ENCODE results near the gene PRELID2.
"Not testable (repeated sequence)": the region's sequence is repeated elsewhere in the genome, so short reads cannot be mapped to it uniquely, and the experiment has no call there.

The PRELID2 gene

DNA sequence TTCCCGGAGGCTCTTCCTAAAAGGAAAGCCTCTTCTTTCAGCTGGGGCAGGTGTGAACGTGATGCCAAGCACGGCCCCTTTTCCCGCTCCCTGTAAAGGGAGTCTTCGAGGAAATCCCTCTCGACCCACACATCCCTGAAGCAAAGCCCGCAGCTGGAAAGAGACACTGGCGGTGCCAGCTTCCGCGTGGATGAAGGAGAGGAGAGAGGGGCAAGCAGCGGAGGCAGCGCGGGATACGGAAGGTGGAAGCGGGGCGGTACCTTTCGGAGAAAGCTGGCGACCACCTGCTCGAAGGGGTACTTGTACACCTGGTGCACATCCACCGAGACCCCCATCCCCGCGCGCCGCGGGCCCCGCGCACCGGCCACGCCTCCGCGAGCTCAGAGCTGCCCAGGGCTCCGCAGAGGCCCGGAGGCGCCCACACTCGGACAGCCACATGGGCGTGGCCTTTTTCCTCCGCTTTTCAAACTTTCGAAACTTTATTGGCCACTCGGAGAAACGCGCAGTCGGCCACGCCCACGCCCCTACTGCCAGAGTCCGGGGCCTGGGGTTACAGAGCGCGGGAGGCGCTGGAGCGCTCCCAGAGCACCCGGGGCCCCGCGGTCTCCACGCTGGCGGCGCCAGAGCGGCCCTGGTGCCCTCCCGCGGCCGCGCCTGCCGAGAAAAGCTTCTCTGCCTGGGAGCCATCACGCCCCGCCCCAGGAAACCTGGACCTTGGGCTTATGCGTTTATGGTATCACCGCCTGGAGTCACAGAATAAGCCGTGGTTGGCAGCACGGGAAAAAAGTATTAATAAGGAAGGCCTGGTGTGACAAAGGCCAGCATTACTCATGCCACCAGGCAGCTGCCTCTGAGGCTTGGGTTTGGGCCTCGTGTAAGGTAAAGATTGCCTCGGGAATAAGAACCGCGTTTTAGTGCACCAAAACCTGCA is at the start of gene PRELID2:
Gene PRELID2 (minus strand): TSS at position 426 of the 931 bp plus-strand sequence. CDS start 91 bp downstream, at position 335.
- H3K4me3 Mint-ChIP-seq: peak within 1 kb of the TSS; percentile 63
- H3K36me3 Mint-ChIP-seq (ENCODE audit: low read depth): no peaks in the 10 kb centered on the region
- no peaks in the 10 kb centered on the region for H3K9me3 Mint-ChIP-seq
- H3K27me3 Mint-ChIP-seq: peaks cover 25% of the 10 kb centered on the region
- DNase-seq: peak; percentile 68
- H3K27ac Mint-ChIP-seq: no peak within 1 kb of the TSS
- peaks cover 11% of the 10 kb centered on the region for H3K4me1 Mint-ChIP-seq (ENCODE audit: low read depth)

DNA sequence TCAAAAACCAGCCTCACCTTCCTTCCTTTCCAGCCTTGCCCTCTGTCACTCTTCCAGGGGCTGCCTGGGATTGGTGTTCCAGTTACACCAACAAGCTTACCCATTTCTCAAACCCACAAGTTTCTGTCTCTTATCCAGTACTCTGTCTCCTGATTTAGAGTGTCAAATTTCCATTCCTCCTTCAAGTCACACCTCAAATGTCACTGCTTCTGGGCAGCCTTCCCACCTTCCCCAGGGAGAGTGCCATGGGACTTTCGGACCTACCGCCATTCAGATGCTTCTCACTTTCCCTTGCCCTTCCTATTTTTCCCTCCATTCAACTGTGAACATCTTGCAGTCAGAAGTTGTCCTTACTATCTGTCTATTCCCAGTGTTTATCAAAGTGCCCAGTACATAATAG is 39.6 kb upstream of the PRELID2 start:
- no peaks in the 10 kb centered on the region for H3K4me1 Mint-ChIP-seq (ENCODE audit: low read depth)
- H3K36me3 Mint-ChIP-seq (ENCODE audit: low read depth): no peaks in the 10 kb centered on the region
- peaks cover 36% of the 10 kb centered on the region for H3K27me3 Mint-ChIP-seq
- H3K4me3 Mint-ChIP-seq: no peak overlapping the region
- no peak overlapping the region for H3K27ac Mint-ChIP-seq
- no peak for DNase-seq
- H3K9me3 Mint-ChIP-seq: no peaks in the 10 kb centered on the region

GRCh38 chr5:145872914-145873313 is 37.8 kb upstream of the PRELID2 start, which contains the start of gene GRXCR2:
TSS of gene GRXCR2 (minus strand) at chr5:145873014. CDS start at chr5:145872968, 46 bp downstream.
- no peaks in the 10 kb centered on the region for H3K4me1 Mint-ChIP-seq (ENCODE audit: low read depth)
- peaks cover 27% of the 10 kb centered on the region for H3K27me3 Mint-ChIP-seq
- DNase-seq: no peak
- no peaks in the 10 kb centered on the region for H3K9me3 Mint-ChIP-seq
- no peak within 1 kb of the TSS for H3K27ac Mint-ChIP-seq
- H3K4me3 Mint-ChIP-seq: no peak within 1 kb of the TSS
- no peaks in the 10 kb centered on the region for H3K36me3 Mint-ChIP-seq (ENCODE audit: low read depth)

GRCh38 chr5:145872486-145872885 is 37.3 kb upstream of the PRELID2 start:
- no peaks in the 10 kb centered on the region for H3K4me1 Mint-ChIP-seq (ENCODE audit: low read depth)
- no peak for DNase-seq
- H3K27ac Mint-ChIP-seq: no peak overlapping the region
- H3K27me3 Mint-ChIP-seq: peaks cover 27% of the 10 kb centered on the region
- no peaks in the 10 kb centered on the region for H3K36me3 Mint-ChIP-seq (ENCODE audit: low read depth)
- H3K4me3 Mint-ChIP-seq: no peak overlapping the region
- no peaks in the 10 kb centered on the region for H3K9me3 Mint-ChIP-seq

GRCh38 chr5:145869753-145870152 is 34.6 kb upstream of the PRELID2 start:
- Mint-ChIP-seq H3K27ac (no peak overlapping the region), H3K4me3 (no peak overlapping the region), H3K9me3 (no peaks in the 10 kb centered on the region), H3K4me1 (ENCODE audit: low read depth) (no peaks in the 10 kb centered on the region), H3K36me3 (ENCODE audit: low read depth) (no peaks in the 10 kb centered on the region), H3K27me3 (peaks cover 29% of the 10 kb centered on the region)
- no peak for DNase-seq

- Mint-ChIP-seq H3K27me3 (peaks cover 27% of the 10 kb centered on the region), H3K27ac (no peak overlapping the region), H3K36me3 (ENCODE audit: low read depth) (no peaks in the 10 kb centered on the region), H3K4me1 (ENCODE audit: low read depth) (no peaks in the 10 kb centered on the region), H3K9me3 (peaks cover 3% of the 10 kb centered on the region), H3K4me3 (no peak overlapping the region)
- DNase-seq: no peak
Measured at GRCh38 chr5:145867806-145868205, 32.7 kb upstream of the PRELID2 start.

GRCh38 chr5:145864432-145864831 is 29.3 kb upstream of the PRELID2 start:
- H3K9me3 Mint-ChIP-seq; H3K36me3 Mint-ChIP-seq (ENCODE audit: low read depth); DNase-seq; H3K4me1 Mint-ChIP-seq (ENCODE audit: low read depth); H3K4me3 Mint-ChIP-seq; H3K27ac Mint-ChIP-seq: not testable (repeated sequence)
- H3K27me3 Mint-ChIP-seq: peaks cover 28% of the 10 kb centered on the region

GRCh38 chr5:145863003-145863402 is 27.9 kb upstream of the PRELID2 start:
- DNase-seq: no peak
- Mint-ChIP-seq H3K36me3 (ENCODE audit: low read depth) (no peaks in the 10 kb centered on the region), H3K27ac (no peak overlapping the region), H3K4me3 (no peak overlapping the region), H3K27me3 (peaks cover 28% of the 10 kb centered on the region), H3K9me3 (peaks cover 3% of the 10 kb centered on the region), H3K4me1 (ENCODE audit: low read depth) (no peaks in the 10 kb centered on the region)

GRCh38 chr5:145859897-145860296 is 24.8 kb upstream of the PRELID2 start:
- Mint-ChIP-seq H3K4me1 (ENCODE audit: low read depth) (peaks cover 4% of the 10 kb centered on the region), H3K9me3 (peaks cover 3% of the 10 kb centered on the region), H3K27me3 (peaks cover 32% of the 10 kb centered on the region), H3K36me3 (ENCODE audit: low read depth) (no peaks in the 10 kb centered on the region), H3K4me3 (no peak overlapping the region), H3K27ac (no peak overlapping the region)
- DNase-seq: no peak

- H3K27me3 Mint-ChIP-seq: peaks cover 28% of the 10 kb centered on the region
- no peaks in the 10 kb centered on the region for H3K36me3 Mint-ChIP-seq (ENCODE audit: low read depth)
- no peak overlapping the region for H3K4me3 Mint-ChIP-seq
- H3K4me1 Mint-ChIP-seq (ENCODE audit: low read depth): peaks cover 4% of the 10 kb centered on the region
- peaks cover 3% of the 10 kb centered on the region for H3K9me3 Mint-ChIP-seq
- no peak for DNase-seq
- no peak overlapping the region for H3K27ac Mint-ChIP-seq
Measured at GRCh38 chr5:145859453-145859852, 24.3 kb upstream of the PRELID2 start.

DNA sequence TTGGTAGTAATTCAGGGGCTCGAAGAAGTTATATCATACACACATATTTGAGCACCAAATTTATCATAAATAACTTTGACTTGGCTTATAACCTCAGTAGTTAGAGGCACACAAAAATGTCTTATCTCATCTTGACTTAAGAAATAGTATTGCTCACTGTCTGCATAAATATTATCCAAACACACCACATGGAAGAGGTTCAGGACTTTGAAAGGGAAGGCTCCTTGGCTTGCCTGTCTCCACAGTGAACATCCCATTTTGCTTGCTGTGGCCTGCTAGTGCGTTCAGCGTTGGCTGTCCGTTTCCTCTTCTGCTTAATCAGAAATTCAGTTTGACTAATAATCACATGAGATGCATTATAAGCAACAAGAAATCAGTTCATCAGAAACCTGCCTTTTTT is 23.8 kb upstream of the PRELID2 start:
- no peak overlapping the region for H3K27ac Mint-ChIP-seq
- no peak overlapping the region for H3K4me3 Mint-ChIP-seq
- DNase-seq: no peak
- peaks cover 4% of the 10 kb centered on the region for H3K4me1 Mint-ChIP-seq (ENCODE audit: low read depth)
- H3K27me3 Mint-ChIP-seq: peaks cover 23% of the 10 kb centered on the region
- H3K36me3 Mint-ChIP-seq (ENCODE audit: low read depth): no peaks in the 10 kb centered on the region
- H3K9me3 Mint-ChIP-seq: peaks cover under 1% of the 10 kb centered on the region

DNA sequence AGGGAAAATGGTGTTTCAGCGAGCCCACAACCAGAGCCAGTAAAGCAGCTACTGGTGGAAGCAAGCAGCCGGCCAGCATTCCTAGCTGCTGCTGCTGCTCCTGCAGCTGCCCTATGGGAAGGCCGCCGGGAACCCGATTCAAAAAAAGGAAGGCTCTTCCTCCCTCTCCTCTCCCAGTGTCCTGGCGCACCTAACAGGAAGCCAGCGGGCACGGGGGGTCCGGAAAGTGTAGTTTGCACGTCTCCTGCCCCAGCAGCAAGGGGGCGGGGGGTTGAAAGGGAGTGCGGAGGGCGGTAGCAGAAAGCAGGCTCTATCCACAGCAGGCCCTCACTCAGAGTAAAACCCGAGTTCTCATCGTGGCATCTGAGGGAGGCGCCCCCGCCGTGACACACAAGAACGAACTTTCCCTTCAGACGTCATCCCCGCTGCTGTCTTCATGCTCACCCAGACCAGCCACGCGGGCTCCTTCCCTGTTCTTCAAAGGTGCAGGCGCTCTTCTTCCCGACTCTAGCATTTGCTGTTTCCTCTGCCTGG is 21.2 kb upstream of the PRELID2 start:
- no peaks in the 10 kb centered on the region for H3K36me3 Mint-ChIP-seq (ENCODE audit: low read depth)
- H3K27me3 Mint-ChIP-seq: peaks cover 19% of the 10 kb centered on the region
- H3K27ac Mint-ChIP-seq: no peak overlapping the region
- H3K4me1 Mint-ChIP-seq (ENCODE audit: low read depth): peaks cover 4% of the 10 kb centered on the region
- peak; percentile 48 for DNase-seq
- no peaks in the 10 kb centered on the region for H3K9me3 Mint-ChIP-seq
- peak overlapping the region; percentile 42 for H3K4me3 Mint-ChIP-seq

- Mint-ChIP-seq H3K4me3 (no peak overlapping the region), H3K27ac (no peak overlapping the region)
Measured at GRCh38 chr5:145855763-145856267, 20.7 kb upstream of the PRELID2 start.

GRCh38 chr5:145854651-145855258 is 19.6 kb upstream of the PRELID2 start:
- H3K9me3 Mint-ChIP-seq: no peaks in the 10 kb centered on the region
- peaks cover 4% of the 10 kb centered on the region for H3K4me1 Mint-ChIP-seq (ENCODE audit: low read depth)
- H3K4me3 Mint-ChIP-seq: no peak overlapping the region
- H3K27ac Mint-ChIP-seq: no peak overlapping the region
- H3K27me3 Mint-ChIP-seq: peaks cover 13% of the 10 kb centered on the region
- H3K36me3 Mint-ChIP-seq (ENCODE audit: low read depth): no peaks in the 10 kb centered on the region
- no peak for DNase-seq

More at GRCh38 chr5:145855763-145856267, 20.7 kb upstream of the PRELID2 start:
- Mint-ChIP-seq H3K36me3 (ENCODE audit: low read depth) (no peaks in the 10 kb centered on the region), H3K27me3 (peaks cover 14% of the 10 kb centered on the region), H3K9me3 (no peaks in the 10 kb centered on the region), H3K4me1 (ENCODE audit: low read depth) (peaks cover 4% of the 10 kb centered on the region)
- no peak for DNase-seq

Data from activated T-cell treated with anti-CD3 and anti-CD28 coated beads, Interleukin-2, amount 50 U/mL, for 24 hours (primary cell).